ES-I3 (cell line): ENCODE measurements around the gene SYNE2.

Experiments used
- H3K36me3 ChIP-seq: 2 replicates; pipeline ENCODE4 v1.6.1; 2013; ENCODE audit warnings: mild to moderate bottlenecking, low read length, control low read depth, moderate library complexity; ENCODE audit not compliant: insufficient read depth
- H3K4me1 ChIP-seq: 2 replicates; pipeline ENCODE4 v1.6.1; 2013; ENCODE audit warnings: mild to moderate bottlenecking, control low read depth, low read length; ENCODE audit not compliant: insufficient read depth
- H3K9ac ChIP-seq: 2 replicates; pipeline ENCODE4 v1.6.1; 2013; ENCODE audit warnings: low read depth, mild to moderate bottlenecking, low read length, moderate library complexity
- H3K9me3 ChIP-seq: 2 replicates; pipeline ENCODE4 v1.6.1; 2013; ENCODE audit warnings: mild to moderate bottlenecking, low read length, moderate library complexity; ENCODE audit not compliant: control insufficient read depth, insufficient read depth

The SYNE2 gene

DNA sequence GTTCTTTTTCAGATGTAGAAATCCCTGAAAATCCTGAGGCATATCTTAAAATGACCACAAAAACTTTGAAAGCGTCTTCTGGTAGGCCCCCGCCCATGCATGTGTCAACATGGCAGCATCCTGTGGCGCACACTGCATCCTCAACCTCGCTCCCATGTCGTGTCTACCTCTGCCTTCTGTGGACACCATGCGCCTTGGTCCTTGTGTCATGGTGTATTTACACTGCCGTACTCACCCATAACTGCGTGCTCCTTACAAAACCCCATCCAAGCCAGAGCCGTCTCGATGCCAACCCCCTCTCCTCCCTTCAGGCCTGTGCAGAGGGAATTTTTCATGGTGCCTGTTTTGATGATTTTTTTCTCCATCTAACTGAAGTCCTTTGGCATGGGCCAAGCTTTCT is 362.5 kb downstream of the SYNE2 start:
- Histone ChIP-seq H3K9ac (no peak overlapping the region), H3K4me1 (no peaks in the 10 kb centered on the region), H3K36me3 (peaks cover 3% of the 10 kb centered on the region)

DNA sequence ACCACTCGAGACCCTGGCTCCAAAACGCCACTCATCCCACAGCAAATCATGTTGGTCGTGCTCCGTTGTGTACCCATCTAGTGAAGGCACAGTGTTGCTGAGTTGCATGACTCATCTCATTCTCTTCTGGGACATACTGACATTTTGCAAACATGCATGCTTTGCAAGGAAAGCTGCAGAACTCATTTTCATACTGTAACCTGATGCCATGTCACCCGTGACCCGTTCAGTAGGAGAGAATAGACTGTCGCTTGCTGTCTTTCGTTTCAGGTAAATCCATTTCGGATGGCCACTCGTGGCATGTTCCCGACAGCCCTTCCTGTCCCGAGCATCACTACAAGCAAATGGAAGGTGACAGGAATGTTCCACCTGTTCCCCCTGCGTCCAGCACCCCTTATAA is 363.2 kb downstream of the SYNE2 start:
- Histone ChIP-seq H3K9me3 (no peaks in the 10 kb centered on the region), H3K36me3 (peaks cover 9% of the 10 kb centered on the region), H3K9ac (no peak overlapping the region), H3K4me1 (no peaks in the 10 kb centered on the region)

More for the DNA sequence above, 362.5 kb downstream of the SYNE2 start:
- no peaks in the 10 kb centered on the region for H3K9me3 ChIP-seq

DNA sequence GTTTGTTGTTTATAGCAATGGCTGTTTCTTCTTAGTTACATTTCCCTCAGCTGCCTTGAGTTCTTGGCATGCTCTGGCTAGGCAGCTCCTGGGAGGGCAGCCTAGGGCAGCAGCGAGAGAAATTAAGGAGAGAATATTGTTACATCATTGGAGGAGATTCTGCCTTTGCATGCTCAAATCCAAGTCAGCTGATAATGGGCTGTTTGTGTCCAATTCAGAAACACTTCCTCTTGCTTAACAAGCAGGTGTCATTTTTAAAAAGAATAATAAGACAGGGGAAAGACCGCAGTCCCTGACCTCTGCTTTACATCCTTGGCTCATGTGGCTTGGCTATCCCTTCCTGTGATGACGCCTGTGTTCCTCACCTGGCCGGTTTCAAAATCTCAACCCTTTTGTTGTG is 364.5 kb downstream of the SYNE2 start:
- Histone ChIP-seq H3K9me3 (no peaks in the 10 kb centered on the region), H3K9ac (no peak overlapping the region), H3K36me3 (peaks cover 12% of the 10 kb centered on the region), H3K4me1 (no peaks in the 10 kb centered on the region)

DNA sequence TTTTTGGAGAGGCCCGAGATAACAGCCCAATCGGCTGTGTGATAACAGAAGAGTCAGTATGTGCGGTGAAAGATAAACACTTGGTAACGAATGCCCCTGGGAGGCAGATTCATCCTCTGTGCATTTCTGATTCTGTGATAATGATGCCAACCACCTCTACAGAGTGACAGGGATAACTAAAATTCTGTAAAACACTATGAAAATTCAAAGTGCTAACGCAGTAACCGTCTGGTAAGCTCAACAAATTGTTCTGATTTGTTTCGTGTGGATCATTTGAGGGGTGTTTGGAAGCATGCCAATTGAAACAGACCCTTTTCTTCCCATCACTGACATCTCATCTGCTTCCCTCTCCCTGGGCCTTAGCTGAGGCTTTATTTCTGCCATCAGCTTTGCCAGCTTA is 365.0 kb downstream of the SYNE2 start:
- no peaks in the 10 kb centered on the region for H3K9me3 ChIP-seq
- no peaks in the 10 kb centered on the region for H3K4me1 ChIP-seq
- H3K9ac ChIP-seq, result no peak overlapping the region
- peaks cover 12% of the 10 kb centered on the region for H3K36me3 ChIP-seq

DNA sequence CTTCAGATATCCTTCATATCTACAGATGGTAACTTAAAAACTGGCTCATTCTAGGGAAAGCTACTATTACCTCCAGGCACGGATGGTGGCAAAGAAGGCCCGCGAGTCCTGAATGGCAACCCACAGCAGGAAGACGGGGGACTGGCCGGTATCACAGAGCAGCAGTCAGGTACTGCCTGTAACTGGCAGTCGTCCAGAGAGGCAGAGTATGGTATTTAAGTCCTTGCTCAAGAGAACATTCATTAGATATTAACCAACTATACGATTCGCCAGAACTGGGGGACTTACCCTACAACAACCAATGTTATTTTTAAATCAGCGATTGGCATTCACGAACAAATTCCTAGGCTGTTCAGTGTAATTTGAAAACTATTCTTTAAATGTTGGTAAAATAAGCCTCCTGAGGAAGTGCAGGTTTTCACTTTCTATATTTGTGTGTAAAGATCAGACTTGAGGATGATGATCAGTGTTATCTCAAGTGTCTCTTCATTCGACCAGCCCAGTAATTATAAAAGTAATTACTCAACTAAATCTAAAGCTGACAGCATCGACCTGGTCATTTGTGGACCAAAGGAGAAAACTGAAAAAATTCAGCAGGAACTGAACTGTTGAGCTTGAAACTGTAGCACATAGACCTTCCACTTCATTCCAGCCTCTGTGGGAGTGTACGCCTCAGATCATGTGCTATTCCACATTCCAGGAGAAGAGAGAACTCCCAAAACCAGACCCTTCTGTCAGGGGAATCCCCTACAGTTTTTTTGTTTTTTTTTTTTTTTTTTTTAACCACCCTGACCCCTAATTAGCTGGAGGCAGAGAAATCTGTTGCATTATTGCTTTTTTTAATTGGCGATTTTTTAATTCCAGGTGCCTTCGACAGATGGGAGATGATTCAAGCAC is 365.8 kb downstream of the SYNE2 start:
- Histone ChIP-seq H3K9ac (no peak overlapping the region), H3K4me1 (no peaks in the 10 kb centered on the region)

DNA sequence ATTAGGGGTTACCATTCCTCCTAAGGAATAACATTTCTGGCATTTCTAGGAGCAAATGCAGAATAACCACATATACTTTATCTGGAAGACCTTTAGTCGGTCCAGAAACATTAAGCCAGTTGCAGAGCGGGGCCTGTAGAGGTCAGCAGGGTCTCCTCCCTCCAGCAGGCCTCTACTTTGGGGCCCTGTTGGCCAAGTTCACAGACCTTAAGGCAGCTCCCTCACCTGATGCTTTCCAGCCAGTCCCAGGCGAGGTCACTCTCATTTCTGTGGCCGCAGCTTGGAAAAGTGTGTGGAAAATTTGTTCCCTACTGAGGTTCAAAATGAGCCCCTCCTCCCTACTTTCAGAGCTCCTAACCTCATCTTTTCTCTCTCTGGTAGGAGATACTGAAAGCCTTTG is 367.3 kb downstream of the SYNE2 start:
- H3K9ac ChIP-seq, result no peak overlapping the region
- no peaks in the 10 kb centered on the region for H3K9me3 ChIP-seq
- H3K36me3 ChIP-seq, result peaks cover 16% of the 10 kb centered on the region
- H3K4me1 ChIP-seq, result no peaks in the 10 kb centered on the region

More for the DNA sequence above, 365.8 kb downstream of the SYNE2 start:
- Histone ChIP-seq H3K9me3 (no peaks in the 10 kb centered on the region), H3K36me3 (peaks cover 16% of the 10 kb centered on the region)

DNA sequence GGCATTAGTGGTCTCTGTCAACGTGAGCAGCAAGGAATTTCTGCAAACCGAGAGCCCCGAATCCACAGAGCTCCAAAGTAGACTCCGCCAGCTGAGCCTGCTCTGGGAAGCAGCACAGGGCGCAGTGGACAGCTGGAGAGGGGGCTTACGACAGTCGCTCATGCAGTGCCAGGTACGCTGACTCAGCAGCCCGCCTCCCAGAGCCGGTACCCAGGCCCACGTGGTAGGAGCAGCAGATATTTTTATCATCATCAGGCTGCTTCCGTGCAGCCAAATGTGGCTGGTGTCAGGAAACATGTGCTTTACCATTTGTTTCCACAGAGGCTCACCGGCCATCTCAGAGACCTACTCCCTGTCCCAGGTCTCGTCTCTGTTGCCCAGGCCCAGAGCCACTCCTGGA is 367.7 kb downstream of the SYNE2 start:
- no peaks in the 10 kb centered on the region for H3K4me1 ChIP-seq
- no peak overlapping the region for H3K9ac ChIP-seq
- no peaks in the 10 kb centered on the region for H3K9me3 ChIP-seq
- H3K36me3 ChIP-seq, result peaks cover 16% of the 10 kb centered on the region

DNA sequence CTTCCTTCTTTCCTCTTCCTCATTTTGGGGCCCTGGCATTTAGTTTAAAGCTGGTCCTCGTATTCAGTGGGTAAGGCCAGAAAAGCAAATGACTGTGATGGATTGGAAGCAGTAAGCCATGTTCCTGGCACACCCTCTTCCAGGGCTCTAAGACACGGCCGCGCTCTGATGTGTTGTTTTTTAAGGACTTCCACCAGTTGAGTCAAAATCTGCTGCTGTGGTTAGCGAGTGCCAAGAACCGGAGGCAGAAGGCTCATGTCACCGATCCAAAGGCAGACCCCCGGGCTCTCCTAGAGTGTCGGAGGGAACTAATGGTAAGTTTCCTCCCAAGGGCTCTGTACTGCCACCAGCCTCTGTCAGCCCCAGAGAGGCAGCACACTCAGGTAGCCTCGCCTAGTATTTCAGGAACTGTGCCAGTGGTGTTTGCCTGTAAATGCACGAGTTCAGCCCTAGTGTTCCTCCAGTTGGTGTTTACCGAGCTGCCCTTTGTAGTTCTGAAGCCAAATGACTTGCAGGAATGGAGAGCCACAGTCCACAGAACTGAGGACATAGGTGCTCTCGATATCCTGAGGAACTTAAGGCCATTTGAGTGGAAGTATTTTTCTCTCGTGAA is 368.7 kb downstream of the SYNE2 start:
- peaks cover 12% of the 10 kb centered on the region for H3K36me3 ChIP-seq
- H3K4me1 ChIP-seq, result no peaks in the 10 kb centered on the region
- H3K9ac ChIP-seq, result no peak overlapping the region
- H3K9me3 ChIP-seq, result no peaks in the 10 kb centered on the region

DNA sequence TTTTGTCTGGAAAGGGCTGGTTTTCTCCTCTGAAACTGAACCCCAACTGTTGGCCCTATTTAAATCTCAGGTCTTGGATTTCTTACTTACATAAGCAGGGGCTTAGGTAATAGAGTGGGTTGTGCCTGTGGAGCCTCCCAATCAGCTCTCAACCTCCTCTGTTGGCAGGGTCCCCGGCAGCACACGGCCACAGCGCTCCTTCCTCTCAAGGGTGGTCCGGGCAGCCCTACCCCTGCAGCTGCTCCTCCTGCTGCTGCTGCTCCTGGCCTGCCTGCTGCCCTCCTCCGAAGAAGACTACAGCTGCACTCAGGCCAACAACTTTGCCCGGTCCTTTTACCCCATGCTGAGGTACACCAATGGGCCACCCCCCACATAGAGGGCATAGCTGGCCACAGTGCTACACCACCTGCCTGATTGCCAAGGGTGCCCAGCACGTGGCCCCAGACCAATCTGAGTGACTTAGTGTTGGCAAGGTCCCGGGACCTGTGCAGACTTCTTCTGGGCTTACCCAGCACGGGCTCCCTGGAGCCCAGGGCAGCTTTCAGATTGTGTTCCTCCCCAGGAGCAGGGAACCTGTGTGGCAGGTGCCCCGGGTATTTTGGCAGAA is 372.4 kb downstream of the SYNE2 start:
- Histone ChIP-seq H3K36me3 (peaks cover 15% of the 10 kb centered on the region), H3K4me1 (no peaks in the 10 kb centered on the region), H3K9me3 (no peaks in the 10 kb centered on the region)

DNA sequence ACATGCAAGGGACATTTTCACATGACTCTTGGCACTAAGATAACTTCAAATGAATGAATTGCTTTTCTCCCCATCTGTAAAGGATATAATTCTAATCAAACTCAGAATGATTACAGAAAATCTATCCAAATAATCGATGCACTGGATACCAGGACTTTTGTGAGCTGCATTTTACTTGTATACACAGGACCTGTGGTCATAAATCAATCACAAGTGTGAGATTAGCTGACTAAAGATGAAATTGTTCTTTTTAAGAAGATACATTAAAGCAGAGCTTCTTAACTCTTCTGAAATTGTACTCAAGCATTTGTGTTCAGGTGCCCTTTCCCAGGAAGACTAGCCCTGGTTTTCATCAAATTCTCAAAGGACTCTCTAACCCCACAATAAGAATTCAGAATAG is 375.1 kb downstream of the SYNE2 start:
- Histone ChIP-seq H3K9me3 (no peaks in the 10 kb centered on the region), H3K4me1 (no peaks in the 10 kb centered on the region), H3K9ac (no peak overlapping the region), H3K36me3 (peaks cover 7% of the 10 kb centered on the region; the same call in 1 of the 2 replicates)

More for the DNA sequence above, 372.4 kb downstream of the SYNE2 start:
- no peak overlapping the region for H3K9ac ChIP-seq

DNA sequence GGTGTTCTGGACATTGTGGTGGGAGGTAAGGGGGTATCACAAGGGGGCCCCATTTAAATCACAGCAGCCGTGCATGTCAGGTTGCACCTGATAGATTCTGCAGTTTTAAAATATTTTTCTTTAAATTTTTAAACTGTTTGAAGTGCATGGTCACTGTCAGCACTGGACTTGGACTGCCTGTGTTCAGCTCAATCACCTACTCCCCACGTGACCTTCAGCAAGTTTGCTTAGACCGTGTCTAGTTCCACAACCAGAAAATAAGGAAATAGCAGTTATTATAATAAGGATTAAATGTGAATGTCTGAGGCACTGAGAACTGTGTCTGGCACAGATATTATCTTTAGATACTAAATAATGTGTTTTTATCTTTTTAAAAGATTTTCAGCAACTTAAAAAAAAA is 376.7 kb downstream of the SYNE2 start:
- no peak overlapping the region for H3K9ac ChIP-seq
- peaks cover 3% of the 10 kb centered on the region; the same call in 1 of the 2 replicates for H3K36me3 ChIP-seq
- no peaks in the 10 kb centered on the region for H3K4me1 ChIP-seq
- no peaks in the 10 kb centered on the region for H3K9me3 ChIP-seq

DNA sequence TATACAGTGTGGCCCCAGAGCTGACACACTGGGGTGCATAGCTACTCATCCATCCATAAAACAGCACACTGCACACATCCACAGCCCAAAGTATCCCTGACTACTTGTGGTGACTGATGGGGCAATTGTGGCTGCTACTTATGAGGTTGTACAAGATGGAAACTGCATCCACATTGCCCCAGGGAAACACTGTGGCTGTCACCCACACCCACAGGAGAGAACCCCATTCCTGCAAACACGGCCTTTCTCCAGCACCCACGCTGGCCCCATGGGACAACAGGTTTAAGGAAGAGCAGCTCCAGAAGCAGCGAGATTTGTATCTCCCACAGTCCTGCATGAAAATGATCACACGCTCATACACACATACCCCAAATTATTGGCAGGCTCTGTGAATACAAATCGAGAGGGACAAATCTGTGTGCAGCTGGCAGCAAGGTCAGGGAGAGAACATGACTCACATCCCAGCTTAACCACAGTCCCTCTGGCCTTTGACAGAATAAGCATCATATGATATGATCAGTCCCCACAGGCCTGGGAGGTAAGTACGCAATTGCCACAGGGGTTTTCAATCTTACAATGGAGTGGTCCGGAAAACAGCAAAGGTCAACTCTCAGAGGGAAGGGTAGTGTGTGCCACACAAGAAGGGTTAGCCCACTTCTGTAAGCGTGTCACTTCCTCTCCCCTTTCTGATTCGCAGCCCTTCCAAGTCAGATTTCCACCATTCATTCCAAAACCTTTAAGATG is 379.5 kb downstream of the SYNE2 start:
- no peak overlapping the region for H3K9ac ChIP-seq
- no peaks in the 10 kb centered on the region for H3K4me1 ChIP-seq

DNA sequence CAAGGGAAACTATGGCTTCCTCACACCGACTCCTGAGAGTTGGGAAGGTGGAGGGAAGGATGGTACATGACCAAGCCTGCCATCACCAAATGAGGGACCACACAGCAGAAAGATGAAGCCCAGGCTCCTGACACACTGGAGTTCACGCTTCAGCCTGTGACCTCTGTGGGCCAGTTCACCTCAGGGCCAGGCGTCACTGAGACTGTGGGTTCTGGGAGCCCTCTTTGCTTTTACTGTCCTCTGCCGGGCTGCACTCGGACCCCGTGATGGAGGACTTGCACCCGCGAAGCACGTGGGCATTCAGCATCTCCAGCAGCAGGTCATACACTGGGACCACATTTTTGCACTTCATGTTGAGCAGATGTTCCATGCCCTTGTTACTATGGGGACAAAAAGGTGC is 380.1 kb downstream of the SYNE2 start:
- H3K9me3 ChIP-seq, result no peaks in the 10 kb centered on the region
- H3K4me1 ChIP-seq, result no peaks in the 10 kb centered on the region
- no peaks in the 10 kb centered on the region; the same call in 1 of the 2 replicates for H3K36me3 ChIP-seq
- no peak overlapping the region for H3K9ac ChIP-seq

More for the DNA sequence above, 379.5 kb downstream of the SYNE2 start:
- Histone ChIP-seq H3K36me3 (peaks cover 3% of the 10 kb centered on the region; the same call in 1 of the 2 replicates), H3K9me3 (no peaks in the 10 kb centered on the region)

DNA sequence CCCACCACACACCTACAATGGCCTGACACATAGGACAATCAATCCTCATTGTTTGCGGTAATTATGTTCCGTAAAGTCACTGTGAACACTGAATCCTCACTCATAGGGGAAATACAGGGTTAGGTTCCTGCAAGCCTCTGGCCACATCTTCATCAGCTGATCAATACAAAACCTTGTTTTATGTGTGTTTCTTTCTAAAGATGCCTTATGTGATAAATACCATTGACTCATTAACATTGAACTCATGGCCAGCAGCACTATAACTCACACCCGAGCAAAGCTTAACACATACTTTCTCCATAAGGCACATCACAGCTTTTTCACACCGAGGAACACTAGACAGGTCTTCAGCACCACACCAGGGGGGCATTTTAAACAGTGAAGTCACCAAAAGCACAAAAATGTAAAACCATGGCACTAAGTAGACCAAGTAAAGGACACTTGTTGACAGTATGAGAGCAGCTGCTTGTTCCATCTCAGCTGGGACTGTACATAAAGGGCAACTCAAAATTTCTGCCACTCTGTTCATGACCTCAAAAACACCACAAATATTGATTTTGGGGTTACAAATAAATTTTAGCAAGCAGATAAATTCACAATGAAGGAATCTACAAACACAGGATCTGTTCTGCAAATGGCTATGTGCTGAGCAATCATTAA is 380.9 kb downstream of the SYNE2 start:
- H3K9me3 ChIP-seq, result no peaks in the 10 kb centered on the region
- no peaks in the 10 kb centered on the region for H3K4me1 ChIP-seq
- no peaks in the 10 kb centered on the region; the same call in 1 of the 2 replicates for H3K36me3 ChIP-seq
- no peak overlapping the region for H3K9ac ChIP-seq
